Stimulated activated CD4-positive, alpha-beta T cell treated with anti-CD3 and anti-CD28 coated beads, TNF-alpha, amount 100 ng/mL, for 4 hours (primary cell): ENCODE data around the gene AGFG2.
A peak's percentile ranks its signal among the peaks of the same experiment; 100 is the strongest.

Experiments used
- DNase-seq, 3 experiments: peaks; one replicate each; pipeline ENCODE4 v3.0.0-alpha.2; 2020; ENCODE audit warnings: low read depth in 3 of 3

AGFG2 gene

GRCh38 chr7:100585511-100586265 is 46.7 kb downstream of the AGFG2 start, which contains the start of gene LRCH4:
Gene LRCH4, minus strand, starts transcription at chr7:100586129. Its CDS starts 29 bp downstream, at chr7:100586100.
- peak in 1 of 3 experiments; percentile 42 for DNase-seq

GRCh38 chr7:100586266-100587025 is 47.4 kb downstream of the AGFG2 start, which contains the start of gene FBXO24:
Gene FBXO24, plus strand, starts transcription at chr7:100586328. Its CDS starts 298 bp downstream, at chr7:100586626.
- peak; percentile 93 to 99 (median 98) for DNase-seq

- no peak for DNase-seq
These were observed 49.4 kb downstream of the AGFG2 start for GRCh38 chr7:100588438-100588837.

- DNase-seq = no peak
These were observed 50.4 kb downstream of the AGFG2 start for GRCh38 chr7:100589341-100589947.

GRCh38 chr7:100590077-100590737 is 51.2 kb downstream of the AGFG2 start:
- no peak for DNase-seq

- DNase-seq = no peak
These were observed 52.6 kb downstream of the AGFG2 start for GRCh38 chr7:100591596-100591995.

- DNase-seq = no peak
These were observed 56.2 kb downstream of the AGFG2 start for GRCh38 chr7:100595188-100595587.

- no peak for DNase-seq
These were observed 59.4 kb downstream of the AGFG2 start for GRCh38 chr7:100598425-100598824.

- no peak for DNase-seq
These were observed 61.1 kb downstream of the AGFG2 start for GRCh38 chr7:100599911-100600729.

GRCh38 chr7:100600730-100601038 is 61.7 kb downstream of the AGFG2 start:
- no peak for DNase-seq

GRCh38 chr7:100602889-100603725 is 64.1 kb downstream of the AGFG2 start:
- no peak for DNase-seq

GRCh38 chr7:100603726-100604027 is 64.7 kb downstream of the AGFG2 start:
- no peak for DNase-seq

GRCh38 chr7:100604028-100604975 is 65.3 kb downstream of the AGFG2 start:
- DNase-seq = peak; percentile 48 to 49 (median 49)

GRCh38 chr7:100604976-100605911 is 66.2 kb downstream of the AGFG2 start:
- DNase-seq = no peak

- no peak for DNase-seq
These were observed 67.3 kb downstream of the AGFG2 start for GRCh38 chr7:100606313-100606712.

- DNase-seq = no peak
These were observed 68.1 kb downstream of the AGFG2 start for GRCh38 chr7:100607111-100607510.

- DNase-seq = no peak
These were observed 71.0 kb downstream of the AGFG2 start for GRCh38 chr7:100609958-100610357.
